T-helper 1 cell treated with Interleukin-12 subunit alpha and Interleukin-12 subunit beta and Interleukin-4 antibody, amounts not matched to agents 30 μg/mL and 1 μg/mL, for 36 hours (primary cell): ENCODE measurements around the gene KMT2B.
"Not testable (repeated sequence)": the region's sequence is repeated elsewhere in the genome, so short reads cannot be mapped to it uniquely, and the experiment has no call there.

ENCODE experiments used
- H3K27ac Mint-ChIP-seq: one replicate; pipeline ENCODE4 v1.8.0; 2021; ENCODE audit warnings: mild to moderate bottlenecking, mixed read lengths
- H3K27me3 Mint-ChIP-seq: one replicate; pipeline ENCODE4 v1.8.0; 2021; ENCODE audit warnings: low read depth, mixed read lengths
- H3K36me3 Mint-ChIP-seq: one replicate; pipeline ENCODE4 v1.8.0; 2021; ENCODE audit warnings: low read depth, mixed read lengths
- H3K4me1 Mint-ChIP-seq: one replicate; pipeline ENCODE4 v1.8.0; 2021; ENCODE audit warnings: low read depth, mixed read lengths
- H3K4me3 Mint-ChIP-seq: one replicate; pipeline ENCODE4 v1.8.0; 2021; ENCODE audit warnings: mild to moderate bottlenecking, moderate library complexity, mixed read lengths
- H3K9me3 Mint-ChIP-seq: one replicate; pipeline ENCODE4 v1.8.0; 2021; ENCODE audit warnings: mixed read lengths

Gene KMT2B

GRCh38 chr19:35717665-35718344 lies at the start of gene KMT2B:
Gene KMT2B, plus strand, starts transcription at chr19:35718003. Its CDS starts 16 bp downstream, at chr19:35718019.
- no peaks in the 10 kb centered on the region for H3K27me3 Mint-ChIP-seq
- H3K9me3 Mint-ChIP-seq, result no peaks in the 10 kb centered on the region
- peaks cover 42% of the 10 kb centered on the region for H3K4me1 Mint-ChIP-seq
- H3K27ac Mint-ChIP-seq, result peak within 1 kb of the TSS; percentile 97
- H3K4me3 Mint-ChIP-seq, result peak within 1 kb of the TSS; percentile 95
- peaks cover 27% of the 10 kb centered on the region for H3K36me3 Mint-ChIP-seq

GRCh38 chr19:35669566-35669965 lies 48.2 kb upstream of the KMT2B start:
- Mint-ChIP-seq H3K27ac (no peak overlapping the region), H3K4me1 (peaks cover 15% of the 10 kb centered on the region)

GRCh38 chr19:35669974-35670373 lies 47.8 kb upstream of the KMT2B start:
- Mint-ChIP-seq H3K36me3 (no peaks in the 10 kb centered on the region), H3K9me3 (no peaks in the 10 kb centered on the region), H3K27ac (no peak overlapping the region), H3K4me1 (peaks cover 15% of the 10 kb centered on the region), H3K27me3 (peaks cover 48% of the 10 kb centered on the region), H3K4me3 (no peak overlapping the region)

More at GRCh38 chr19:35669566-35669965, 48.2 kb upstream of the KMT2B start:
- peaks cover 46% of the 10 kb centered on the region for H3K27me3 Mint-ChIP-seq
- H3K9me3 Mint-ChIP-seq, result no peaks in the 10 kb centered on the region
- H3K4me3 Mint-ChIP-seq, result no peak overlapping the region
- H3K36me3 Mint-ChIP-seq, result no peaks in the 10 kb centered on the region

GRCh38 chr19:35670686-35671085 lies 47.1 kb upstream of the KMT2B start:
- Mint-ChIP-seq H3K9me3 (no peaks in the 10 kb centered on the region), H3K4me1 (peaks cover 15% of the 10 kb centered on the region), H3K27ac (no peak overlapping the region), H3K27me3 (peaks cover 52% of the 10 kb centered on the region), H3K36me3 (no peaks in the 10 kb centered on the region), H3K4me3 (no peak overlapping the region)

GRCh38 chr19:35671818-35672217 lies 46.0 kb upstream of the KMT2B start:
- no peak overlapping the region for H3K4me3 Mint-ChIP-seq
- peaks cover 54% of the 10 kb centered on the region for H3K27me3 Mint-ChIP-seq
- H3K9me3 Mint-ChIP-seq, result no peaks in the 10 kb centered on the region
- H3K27ac Mint-ChIP-seq, result no peak overlapping the region
- peaks cover 15% of the 10 kb centered on the region for H3K4me1 Mint-ChIP-seq
- H3K36me3 Mint-ChIP-seq, result no peaks in the 10 kb centered on the region

GRCh38 chr19:35673121-35673804 lies 44.5 kb upstream of the KMT2B start:
- H3K9me3 Mint-ChIP-seq, result no peaks in the 10 kb centered on the region
- peak overlapping the region; percentile 77 for H3K4me3 Mint-ChIP-seq
- peak overlapping the region; percentile 63 for H3K27ac Mint-ChIP-seq
- peaks cover 15% of the 10 kb centered on the region for H3K4me1 Mint-ChIP-seq
- H3K27me3 Mint-ChIP-seq, result peaks cover 58% of the 10 kb centered on the region
- H3K36me3 Mint-ChIP-seq, result no peaks in the 10 kb centered on the region

GRCh38 chr19:35675589-35676140 lies 42.1 kb upstream of the KMT2B start:
- no peak overlapping the region for H3K4me3 Mint-ChIP-seq
- H3K27me3 Mint-ChIP-seq, result peaks cover 44% of the 10 kb centered on the region
- H3K9me3 Mint-ChIP-seq, result no peaks in the 10 kb centered on the region
- H3K27ac Mint-ChIP-seq, result no peak overlapping the region
- no peaks in the 10 kb centered on the region for H3K36me3 Mint-ChIP-seq
- H3K4me1 Mint-ChIP-seq, result peaks cover 12% of the 10 kb centered on the region

- no peaks in the 10 kb centered on the region for H3K36me3 Mint-ChIP-seq
- H3K4me1 Mint-ChIP-seq, result peaks cover 8% of the 10 kb centered on the region
- H3K4me3 Mint-ChIP-seq, result no peak overlapping the region
- H3K9me3 Mint-ChIP-seq, result no peaks in the 10 kb centered on the region
- H3K27ac Mint-ChIP-seq, result no peak overlapping the region
- no peaks in the 10 kb centered on the region for H3K27me3 Mint-ChIP-seq
These were observed 28.0 kb upstream of the KMT2B start for GRCh38 chr19:35689836-35690235.

GRCh38 chr19:35691106-35691505 lies 26.7 kb upstream of the KMT2B start:
- not testable (repeated sequence) for H3K4me3 Mint-ChIP-seq, H3K4me1 Mint-ChIP-seq, H3K27ac Mint-ChIP-seq, H3K27me3 Mint-ChIP-seq, H3K9me3 Mint-ChIP-seq, H3K36me3 Mint-ChIP-seq

- Mint-ChIP-seq H3K36me3 (no peaks in the 10 kb centered on the region), H3K4me3 (no peak overlapping the region), H3K9me3 (no peaks in the 10 kb centered on the region), H3K4me1 (peaks cover 12% of the 10 kb centered on the region), H3K27me3 (no peaks in the 10 kb centered on the region), H3K27ac (no peak overlapping the region)
These were observed 25.8 kb upstream of the KMT2B start for GRCh38 chr19:35692010-35692409.

- H3K4me1 Mint-ChIP-seq, result peaks cover 13% of the 10 kb centered on the region
- no peaks in the 10 kb centered on the region for H3K36me3 Mint-ChIP-seq
- H3K27ac Mint-ChIP-seq, result no peak overlapping the region
- H3K4me3 Mint-ChIP-seq, result no peak overlapping the region
- H3K27me3 Mint-ChIP-seq, result no peaks in the 10 kb centered on the region
- H3K9me3 Mint-ChIP-seq, result no peaks in the 10 kb centered on the region
These were observed 24.4 kb upstream of the KMT2B start for GRCh38 chr19:35693422-35693821.

- Mint-ChIP-seq H3K36me3 (no peaks in the 10 kb centered on the region), H3K9me3 (no peaks in the 10 kb centered on the region), H3K4me3 (no peak overlapping the region), H3K27ac (peak overlapping the region; percentile 62), H3K27me3 (no peaks in the 10 kb centered on the region), H3K4me1 (peaks cover 17% of the 10 kb centered on the region)
These were observed 23.8 kb upstream of the KMT2B start for GRCh38 chr19:35693835-35694599.

- Mint-ChIP-seq H3K36me3 (no peaks in the 10 kb centered on the region), H3K4me3 (no peak overlapping the region), H3K27ac (peak overlapping the region; percentile 8), H3K9me3 (no peaks in the 10 kb centered on the region), H3K4me1 (peaks cover 22% of the 10 kb centered on the region), H3K27me3 (no peaks in the 10 kb centered on the region)
These were observed 21.8 kb upstream of the KMT2B start for GRCh38 chr19:35695895-35696422.

GRCh38 chr19:35696835-35697234 lies 21.0 kb upstream of the KMT2B start:
- peaks cover 22% of the 10 kb centered on the region for H3K4me1 Mint-ChIP-seq
- H3K27ac Mint-ChIP-seq, result no peak overlapping the region
- no peak overlapping the region for H3K4me3 Mint-ChIP-seq
- H3K9me3 Mint-ChIP-seq, result no peaks in the 10 kb centered on the region
- no peaks in the 10 kb centered on the region for H3K36me3 Mint-ChIP-seq
- H3K27me3 Mint-ChIP-seq, result no peaks in the 10 kb centered on the region
